ENCODE data around the gene GANAB. TPM values are rescaled to one million over a fixed set of nuclear protein-coding genes. Genes with fewer than 3 reads are reported as not detected.
"Not testable (repeated sequence)": the region's sequence is repeated elsewhere in the genome, so short reads cannot be mapped to it uniquely, and the experiment has no call there.

Gene GANAB
- polyA plus RNA-seq, 3 donors from 2014 or later, result 135 to 246 (median 167) TPM

- no peak for DNase-seq
- Mint-ChIP-seq H3K4me3 (peak overlapping the region; percentile 81 to 97 (median 94)), H3K36me3 (peaks cover 8 to 13% (median 10%) of the 10 kb centered on the region in 3 donors), H3K4me1 (peaks cover 41 to 50% of the 10 kb centered on the region in 2 donors), H3K27me3 (ENCODE audit: low read depth in 3 of 3) (peaks cover 9 to 12% (median 12%) of the 10 kb centered on the region in 3 donors), H3K9me3 (no peaks in the 10 kb centered on the region), H3K27ac (peak overlapping the region; percentile 88 to 98 (median 94))
Measured at GRCh38 chr11:62677156-62677555, 30.7 kb upstream of the GANAB start.

GRCh38 chr11:62676698-62677097, 30.3 kb upstream of the GANAB start:
- Mint-ChIP-seq H3K9me3 (no peaks in the 10 kb centered on the region), H3K4me1 (peaks cover 44 to 55% of the 10 kb centered on the region in 2 donors)

GRCh38 chr11:62675415-62675814, 29.0 kb upstream of the GANAB start:
- not testable (repeated sequence) for H3K4me3 Mint-ChIP-seq, DNase-seq, H3K9me3 Mint-ChIP-seq
- peaks cover 8 to 13% (median 10%) of the 10 kb centered on the region in 3 donors for H3K36me3 Mint-ChIP-seq
- H3K27ac Mint-ChIP-seq, result peak overlapping the region in 1 of 6 donors; percentile 41
- H3K27me3 Mint-ChIP-seq (ENCODE audit: low read depth in 3 of 3), result peaks cover 14 to 20% (median 17%) of the 10 kb centered on the region in 3 donors
- peaks cover 54 to 59% of the 10 kb centered on the region in 2 donors for H3K4me1 Mint-ChIP-seq

More at GRCh38 chr11:62676698-62677097, 30.3 kb upstream of the GANAB start:
- peaks cover 8 to 13% (median 10%) of the 10 kb centered on the region in 3 donors for H3K36me3 Mint-ChIP-seq
- H3K27me3 Mint-ChIP-seq (ENCODE audit: low read depth in 3 of 3), result peaks cover 12 to 14% (median 12%) of the 10 kb centered on the region in 3 donors
- H3K27ac Mint-ChIP-seq, result peak overlapping the region in 5 of 6 donors; percentile 88 to 98 (median 94)
- no peak for DNase-seq
- H3K4me3 Mint-ChIP-seq, result peak overlapping the region in 4 of 5 donors; percentile 81 to 97 (median 94)

GRCh38 chr11:62673196-62673525, 26.7 kb upstream of the GANAB start:
- peaks cover 8 to 13% (median 10%) of the 10 kb centered on the region in 3 donors for H3K36me3 Mint-ChIP-seq
- H3K27ac Mint-ChIP-seq, result peak overlapping the region; percentile 26 to 98 (median 94)
- DNase-seq, result no peak
- H3K9me3 Mint-ChIP-seq, result no peaks in the 10 kb centered on the region
- H3K27me3 Mint-ChIP-seq (ENCODE audit: low read depth in 3 of 3), result peaks cover 5 to 12% (median 11%) of the 10 kb centered on the region in 3 donors
- peak overlapping the region in 4 of 5 donors; percentile 27 to 100 (median 98) for H3K4me3 Mint-ChIP-seq
- H3K4me1 Mint-ChIP-seq, result peaks cover 52 to 57% of the 10 kb centered on the region in 2 donors

- peak; percentile 70 to 86 (median 83) for DNase-seq
- peaks cover 43 to 51% of the 10 kb centered on the region in 2 donors for H3K4me1 Mint-ChIP-seq
- peak within 1 kb of the TSS; percentile 92 to 98 (median 96) for H3K27ac Mint-ChIP-seq
- H3K9me3 Mint-ChIP-seq, result no peaks in the 10 kb centered on the region
- H3K36me3 Mint-ChIP-seq, result peaks cover 4 to 7% (median 4%) of the 10 kb centered on the region in 3 donors
- H3K27me3 Mint-ChIP-seq (ENCODE audit: low read depth in 3 of 3), result peaks cover 3 to 12% (median 11%) of the 10 kb centered on the region in 3 donors
- peak within 1 kb of the TSS; percentile 97 to 100 (median 100) for H3K4me3 Mint-ChIP-seq
Measured at GRCh38 chr11:62671608-62672389, 25.4 kb upstream of the GANAB start, which contains the start of the genes LBHD1 and UQCC3. LBHD1 (minus strand) TSS chr11:62672267; CDS start chr11:62670031, 2,236 bp downstream. UQCC3 (plus strand) TSS chr11:62671673; CDS start chr11:62671746, 73 bp downstream.

- peaks cover 3 to 15% (median 13%) of the 10 kb centered on the region in 3 donors for H3K27me3 Mint-ChIP-seq (ENCODE audit: low read depth in 3 of 3)
- peak overlapping the region; percentile 97 to 100 (median 100) for H3K4me3 Mint-ChIP-seq
- peaks cover 4 to 5% (median 4%) of the 10 kb centered on the region in 3 donors for H3K36me3 Mint-ChIP-seq
- DNase-seq, result no peak
- peaks cover 45 to 51% of the 10 kb centered on the region in 2 donors for H3K4me1 Mint-ChIP-seq
- peak overlapping the region; percentile 92 to 98 (median 96) for H3K27ac Mint-ChIP-seq
- no peaks in the 10 kb centered on the region for H3K9me3 Mint-ChIP-seq
Measured at GRCh38 chr11:62671236-62671607, 24.8 kb upstream of the GANAB start.

- Mint-ChIP-seq H3K27me3 (ENCODE audit: low read depth in 3 of 3) (peaks cover 9 to 23% (median 23%) of the 10 kb centered on the region in 3 donors), H3K36me3 (peaks cover under 1% of the 10 kb centered on the region in 3 donors), H3K9me3 (no peaks in the 10 kb centered on the region), H3K27ac (peak overlapping the region in 5 of 6 donors; percentile 46 to 92 (median 76)), H3K4me3 (peak overlapping the region; percentile 97 to 100 (median 100)), H3K4me1 (peaks cover 52 to 58% of the 10 kb centered on the region in 2 donors)
- no peak for DNase-seq
Measured at GRCh38 chr11:62669420-62670161, 23.2 kb upstream of the GANAB start.

- Mint-ChIP-seq H3K9me3 (no peaks in the 10 kb centered on the region), H3K4me3 (peak overlapping the region in 2 of 5 donors; percentile 12 to 72), H3K27ac (peak overlapping the region in 2 of 6 donors; percentile 40 to 55), H3K27me3 (ENCODE audit: low read depth in 3 of 3) (peaks cover 11 to 23% (median 22%) of the 10 kb centered on the region in 3 donors), H3K4me1 (peaks cover 55 to 74% of the 10 kb centered on the region in 2 donors), H3K36me3 (peaks cover 3 to 9% (median 3%) of the 10 kb centered on the region in 3 donors)
- DNase-seq, result no peak
Measured at GRCh38 chr11:62667460-62667859, 21.0 kb upstream of the GANAB start.

- Mint-ChIP-seq H3K9me3 (no peaks in the 10 kb centered on the region), H3K4me3 (peak overlapping the region; percentile 62 to 95 (median 90)), H3K36me3 (peaks cover 3 to 9% (median 3%) of the 10 kb centered on the region in 3 donors), H3K4me1 (peaks cover 46 to 65% of the 10 kb centered on the region in 2 donors), H3K27me3 (ENCODE audit: low read depth in 3 of 3) (peaks cover 10 to 15% (median 14%) of the 10 kb centered on the region in 3 donors), H3K27ac (peak overlapping the region in 4 of 6 donors; percentile 66 to 94 (median 90))
- no peak for DNase-seq
Measured at GRCh38 chr11:62666259-62666926, 20.0 kb upstream of the GANAB start.

- peak overlapping the region; percentile 86 to 95 (median 93) for H3K27ac Mint-ChIP-seq
Measured at GRCh38 chr11:62665599-62666258, 19.3 kb upstream of the GANAB start.

GRCh38 chr11:62665075-62665598, 18.7 kb upstream of the GANAB start, which contains the start of the genes C11orf98 and CSKMT:
C11orf98 (minus strand) TSS chr11:62665210; CDS start chr11:62665169, 41 bp downstream.
CSKMT (plus strand) TSS chr11:62665312; CDS start chr11:62665880, 568 bp downstream.
- peak; percentile 94 to 96 (median 95) for DNase-seq
- Mint-ChIP-seq H3K36me3 (peaks cover 3 to 9% (median 3%) of the 10 kb centered on the region in 3 donors), H3K27me3 (ENCODE audit: low read depth in 3 of 3) (peaks cover 8 to 12% (median 11%) of the 10 kb centered on the region in 3 donors), H3K27ac (peak within 1 kb of the TSS; percentile 86 to 95 (median 93)), H3K4me3 (peak within 1 kb of the TSS; percentile 90 to 95 (median 91)), H3K4me1 (peaks cover 34 to 56% of the 10 kb centered on the region in 2 donors), H3K9me3 (no peaks in the 10 kb centered on the region)

More at GRCh38 chr11:62665599-62666258, 19.3 kb upstream of the GANAB start:
- peaks cover 39 to 59% of the 10 kb centered on the region in 2 donors for H3K4me1 Mint-ChIP-seq
- H3K27me3 Mint-ChIP-seq (ENCODE audit: low read depth in 3 of 3), result peaks cover 8 to 12% (median 11%) of the 10 kb centered on the region in 3 donors
- peaks cover 3 to 9% (median 3%) of the 10 kb centered on the region in 3 donors for H3K36me3 Mint-ChIP-seq
- DNase-seq, result peak; percentile 43 to 65 (median 57)
- H3K9me3 Mint-ChIP-seq, result no peaks in the 10 kb centered on the region
- H3K4me3 Mint-ChIP-seq, result peak overlapping the region; percentile 90 to 95 (median 91)

Measured in immature natural killer cell (primary cell).